HT-29 (cell line): ENCODE data around the gene BICRA. TPM values are rescaled to one million over a fixed set of nuclear protein-coding genes. Genes with fewer than 3 reads are reported as not detected.
"Not testable (repeated sequence)": the region's sequence is repeated elsewhere in the genome, so short reads cannot be mapped to it uniquely, and the experiment has no call there.

ENCODE experiments used
- DNase-seq: peaks from one replicate; pipeline ENCODE4 v3.0.0-alpha.2; 2015; ENCODE audit warnings: low spot score
- total RNA-seq: library from RNA; depleted of rRNA; stranded (reverse); fragments of >200 nt; shearing (Covaris generic); gene quantifications from 2 replicates; pipeline ENCODE4 v1.2.3, GENCODE V29; 2014

The BICRA gene
- total RNA-seq, 1 experiment from 2014 or later, result 5.2 TPM

DNA sequence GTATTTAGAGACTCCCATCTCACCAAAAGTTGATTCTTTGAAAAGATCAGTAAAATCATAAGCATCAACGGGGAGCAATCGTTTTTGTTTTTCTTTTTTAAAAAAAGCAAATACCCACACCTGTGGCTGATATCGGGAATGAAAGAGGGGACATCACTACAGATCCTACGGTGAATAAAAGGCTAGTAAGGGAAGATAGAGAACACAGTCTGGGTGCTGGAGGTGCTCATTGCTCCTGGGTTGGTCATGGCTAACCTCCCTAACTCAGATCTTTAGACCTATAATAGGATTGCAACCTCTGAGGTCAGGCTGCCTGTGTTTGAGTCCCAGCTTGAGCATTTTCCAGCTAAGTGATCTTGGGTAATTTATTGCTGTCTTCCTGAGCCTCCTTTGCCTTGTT lies 105.4 kb downstream of the BICRA start:
- DNase-seq, result no peak

DNA sequence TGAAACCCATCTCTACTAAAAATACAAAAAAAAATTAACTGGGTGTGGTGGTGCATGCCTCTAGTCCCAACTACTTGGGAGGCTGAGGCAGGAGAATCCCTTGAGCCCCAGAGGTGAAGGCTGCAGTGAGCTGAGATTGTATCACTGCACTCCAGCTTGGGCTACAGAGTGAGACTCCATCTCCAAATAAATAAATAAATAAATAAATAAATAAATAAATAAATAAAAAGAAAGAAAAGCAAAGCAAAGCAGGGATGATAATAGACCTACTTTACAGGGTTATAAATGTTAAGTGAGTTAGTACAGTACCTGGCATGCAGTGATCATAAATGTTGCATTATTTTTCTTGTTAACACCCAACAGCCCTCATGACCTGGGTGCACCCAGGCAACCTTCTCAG lies 105.9 kb downstream of the BICRA start:
- not testable (repeated sequence) for DNase-seq

DNA sequence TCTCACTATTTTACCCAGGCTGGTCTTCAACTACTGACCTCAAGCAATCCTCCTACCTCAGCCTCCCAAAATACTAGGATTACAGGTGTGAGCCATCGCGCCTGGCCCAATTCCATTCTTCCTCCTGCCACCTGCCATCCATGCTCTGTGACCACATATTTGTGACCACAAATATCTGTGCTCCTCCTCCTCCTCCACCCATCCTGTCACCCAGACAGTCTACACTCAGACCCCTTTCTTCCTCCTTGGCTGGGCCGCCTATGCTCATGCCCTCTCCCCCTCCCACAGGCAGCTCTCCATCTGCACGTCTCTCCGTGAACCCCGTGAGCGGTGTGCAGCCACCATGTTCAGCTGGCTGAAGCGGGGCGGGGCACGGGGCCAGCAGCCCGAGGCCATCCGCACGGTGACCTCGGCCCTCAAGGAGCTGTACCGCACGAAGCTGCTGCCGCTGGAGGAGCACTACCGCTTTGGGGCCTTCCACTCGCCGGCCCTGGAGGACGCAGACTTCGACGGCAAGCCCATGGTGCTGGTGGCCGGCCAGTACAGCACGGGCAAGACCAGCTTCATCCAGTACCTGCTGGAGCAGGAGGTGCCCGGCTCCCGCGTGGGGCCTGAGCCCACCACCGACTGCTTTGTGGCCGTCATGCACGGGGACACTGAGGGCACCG lies 107.5 kb downstream of the BICRA start:
- no peak for DNase-seq

DNA sequence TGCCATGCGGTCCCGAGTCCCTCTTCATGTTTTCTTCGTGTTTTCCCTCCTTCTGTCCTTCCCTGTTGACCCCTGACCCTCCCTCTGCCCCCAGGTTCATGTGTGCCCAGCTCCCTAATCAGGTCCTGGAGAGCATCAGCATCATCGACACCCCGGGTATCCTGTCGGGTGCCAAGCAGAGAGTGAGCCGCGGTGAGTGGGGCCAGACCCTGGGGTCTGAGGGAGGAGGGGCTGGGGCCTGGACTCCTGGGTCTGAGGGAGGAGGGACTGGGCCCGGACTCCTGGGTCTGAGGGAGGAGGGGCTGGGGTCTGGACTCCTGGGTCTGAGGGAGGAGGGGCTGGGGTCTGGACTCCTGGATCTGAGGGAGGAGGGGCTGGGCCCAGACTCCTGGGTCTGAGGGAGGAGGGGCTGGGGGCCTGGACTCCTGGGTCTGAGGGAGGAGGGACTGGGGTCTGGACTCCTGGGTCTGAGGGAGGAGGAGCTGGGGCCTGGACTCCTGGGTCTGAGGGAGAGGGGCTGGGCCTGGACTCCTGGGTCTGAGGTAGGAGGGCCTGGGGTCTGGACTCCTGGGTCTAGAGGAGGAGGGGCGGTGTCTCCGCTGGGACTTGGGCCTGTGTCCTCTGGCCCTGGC lies 109.6 kb downstream of the BICRA start:
- not testable (repeated sequence) for DNase-seq

DNA sequence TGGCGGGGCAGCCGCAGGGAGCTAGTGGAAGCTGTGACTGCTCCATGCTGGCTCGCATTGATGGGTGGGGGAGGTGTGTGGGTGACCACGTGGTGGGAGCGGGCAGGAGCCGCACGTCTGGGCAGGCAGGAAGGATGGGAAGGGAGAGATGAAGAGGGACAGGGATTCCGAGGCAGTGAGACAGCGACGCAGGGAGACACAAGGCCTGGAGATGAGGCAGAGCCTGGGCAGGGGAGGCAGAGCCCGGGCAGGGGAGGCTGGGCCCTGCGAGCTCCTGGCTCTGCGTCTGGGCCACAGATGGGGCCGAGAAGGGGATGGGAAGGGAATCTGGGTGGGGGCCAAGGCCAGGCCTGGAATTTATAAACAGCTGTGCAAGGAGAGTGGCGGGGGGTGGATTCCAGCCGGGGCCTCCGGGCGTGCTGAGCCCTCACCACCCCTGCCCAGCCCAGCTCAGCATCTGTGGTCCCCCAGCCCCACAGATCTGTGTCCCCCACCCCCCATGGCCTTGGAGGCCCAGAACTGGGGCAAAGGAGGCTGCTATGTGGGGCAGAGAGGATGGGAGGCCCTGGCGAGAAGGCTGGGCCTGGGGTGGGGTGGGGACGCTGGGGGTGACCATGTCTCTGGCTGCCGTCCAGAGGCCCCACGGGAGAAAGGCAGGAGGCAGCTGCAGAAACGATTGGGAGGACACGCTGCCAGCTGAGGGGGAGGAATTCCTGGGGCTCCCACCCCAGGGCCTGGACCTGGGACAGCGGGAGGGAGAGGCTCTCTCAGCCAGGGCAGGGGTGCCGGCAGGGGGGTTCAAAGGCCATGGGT lies 110.3 kb downstream of the BICRA start:
- DNase-seq, result peak; percentile 43

DNA sequence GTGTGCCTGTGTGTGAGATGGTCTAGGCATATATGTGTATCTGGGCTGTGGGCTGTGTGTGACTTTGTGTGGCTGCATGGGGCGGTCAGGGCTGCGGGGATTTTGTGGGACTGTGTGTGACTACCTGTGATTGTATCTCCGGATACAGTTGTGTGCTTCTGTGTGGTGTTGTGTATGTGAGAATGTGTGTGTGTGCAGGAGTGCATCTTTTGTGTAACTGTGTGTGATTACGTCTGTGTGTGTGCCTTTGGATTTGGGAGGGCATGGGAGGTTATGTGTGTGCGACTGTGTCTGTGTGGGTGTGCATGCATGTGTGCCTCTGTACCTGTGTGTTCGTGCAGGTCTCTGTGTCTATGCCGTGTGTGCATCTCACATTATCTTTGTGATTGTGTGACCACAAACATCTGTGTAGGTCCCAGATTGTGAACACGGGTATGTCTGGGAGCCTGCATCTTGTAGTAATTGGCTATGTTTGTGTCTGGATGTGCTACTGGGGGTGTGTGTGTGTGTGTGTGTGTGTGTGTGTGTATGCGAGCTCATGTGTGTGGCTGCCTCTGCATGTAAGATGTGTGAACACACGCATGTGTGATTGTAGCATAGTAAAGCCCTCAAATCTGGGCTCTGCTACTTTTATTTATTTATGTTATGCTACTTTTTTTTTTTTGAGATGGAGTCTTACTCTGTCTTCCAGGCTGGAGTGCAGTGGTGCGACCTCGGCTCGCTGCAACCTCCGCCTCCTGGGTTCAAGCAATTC lies 111.9 kb downstream of the BICRA start:
- DNase-seq, result no peak

DNA sequence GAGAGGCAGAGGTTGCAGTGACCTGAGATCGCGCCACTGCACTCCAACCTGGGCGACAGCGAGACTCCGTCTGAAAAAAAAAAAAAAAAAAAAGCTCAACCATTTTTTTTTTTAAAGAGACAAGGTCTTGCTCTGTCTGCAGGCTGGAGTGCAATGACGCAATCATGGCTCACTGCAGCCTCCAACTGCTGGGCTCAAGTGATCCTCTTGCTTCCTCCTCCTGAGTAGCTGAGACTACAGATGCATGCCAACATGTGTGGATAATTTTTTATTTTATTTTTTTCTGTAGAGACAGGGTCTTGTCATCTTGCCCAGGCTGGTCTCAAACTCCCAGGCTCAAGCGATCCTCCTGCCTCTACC lies 114.6 kb downstream of the BICRA start:
- peak; percentile 48 for DNase-seq

DNA sequence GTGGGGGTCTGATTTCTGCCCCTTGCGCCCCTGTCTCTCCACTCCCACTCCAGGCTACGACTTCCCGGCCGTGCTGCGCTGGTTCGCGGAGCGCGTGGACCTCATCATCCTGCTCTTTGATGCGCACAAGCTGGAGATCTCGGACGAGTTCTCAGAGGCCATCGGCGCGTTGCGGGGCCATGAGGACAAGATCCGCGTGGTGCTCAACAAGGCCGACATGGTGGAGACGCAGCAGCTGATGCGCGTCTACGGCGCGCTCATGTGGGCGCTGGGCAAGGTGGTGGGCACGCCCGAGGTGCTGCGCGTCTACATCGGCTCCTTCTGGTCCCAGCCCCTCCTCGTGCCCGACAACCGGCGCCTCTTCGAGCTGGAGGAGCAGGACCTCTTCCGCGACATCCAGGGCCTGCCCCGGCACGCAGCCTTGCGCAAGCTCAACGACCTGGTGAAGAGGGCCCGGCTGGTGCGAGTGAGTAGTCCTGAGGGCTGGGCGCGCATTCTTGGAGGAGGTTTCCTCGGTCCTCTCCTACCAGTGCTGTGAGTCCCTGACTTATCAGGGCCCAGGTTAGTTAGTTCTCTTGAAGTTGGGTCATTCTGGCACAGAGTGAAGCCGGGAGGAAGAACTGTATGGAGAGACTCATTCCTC lies 116.9 kb downstream of the BICRA start:
- DNase-seq, result no peak

DNA sequence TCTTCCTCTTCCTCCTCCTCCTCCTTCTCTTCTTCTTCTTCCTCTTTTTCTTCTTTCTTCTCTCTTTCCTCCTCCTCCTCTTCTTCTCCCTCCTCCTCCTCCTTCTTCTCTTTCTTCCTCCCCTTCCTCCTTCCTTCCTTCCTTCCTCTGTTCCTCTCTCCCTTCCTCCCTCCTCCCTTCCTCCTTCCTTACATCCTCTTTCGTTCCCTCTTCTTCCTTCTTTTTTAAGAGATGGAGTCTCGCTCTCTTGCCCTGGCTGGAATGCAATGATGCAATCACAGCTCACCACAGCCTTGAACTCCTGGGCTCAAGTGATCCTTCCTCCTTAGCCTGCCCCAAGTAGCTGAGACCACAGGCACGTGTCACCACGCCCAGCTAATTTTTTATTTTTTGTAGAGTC lies 117.5 kb downstream of the BICRA start:
- no peak for DNase-seq

DNA sequence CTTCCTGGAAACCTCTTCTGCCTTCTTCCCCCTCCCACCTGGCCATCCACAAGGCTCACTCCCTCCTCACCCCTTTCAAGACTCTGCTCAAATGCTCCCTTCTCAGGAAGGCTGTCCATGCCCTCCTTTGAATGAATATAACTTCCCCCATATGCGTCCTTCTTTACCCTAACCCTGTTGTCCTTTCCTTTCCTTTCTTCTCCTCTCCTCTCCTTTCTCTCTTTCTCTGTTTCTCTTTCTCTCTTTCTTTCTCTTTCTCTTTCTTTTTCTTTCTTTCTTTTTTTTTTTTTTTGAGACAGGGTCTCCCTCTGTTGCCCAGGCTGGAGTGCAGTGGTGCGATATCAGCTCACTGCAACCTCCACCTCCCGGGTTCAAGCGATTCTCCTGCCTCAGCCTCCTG lies 119.4 kb downstream of the BICRA start:
- not testable (repeated sequence) for DNase-seq

DNA sequence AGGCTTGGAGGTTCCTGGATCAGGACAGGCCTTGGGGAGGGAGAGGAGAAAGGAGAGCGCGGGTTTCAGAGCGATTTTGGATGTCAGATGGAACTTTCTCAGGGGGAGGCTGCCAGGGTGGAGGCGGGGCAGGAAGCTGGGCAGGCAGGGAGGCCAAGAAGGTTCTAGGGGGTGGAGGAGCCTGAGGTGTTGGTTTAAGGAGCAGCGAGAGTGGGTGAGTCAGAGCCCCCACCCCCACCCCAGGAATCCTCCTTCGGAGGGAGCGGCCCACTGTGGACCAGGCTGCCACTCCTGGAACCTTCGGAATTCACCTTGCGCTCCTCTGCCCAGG lies 120.5 kb downstream of the BICRA start:
- peak; percentile 97 for DNase-seq

DNA sequence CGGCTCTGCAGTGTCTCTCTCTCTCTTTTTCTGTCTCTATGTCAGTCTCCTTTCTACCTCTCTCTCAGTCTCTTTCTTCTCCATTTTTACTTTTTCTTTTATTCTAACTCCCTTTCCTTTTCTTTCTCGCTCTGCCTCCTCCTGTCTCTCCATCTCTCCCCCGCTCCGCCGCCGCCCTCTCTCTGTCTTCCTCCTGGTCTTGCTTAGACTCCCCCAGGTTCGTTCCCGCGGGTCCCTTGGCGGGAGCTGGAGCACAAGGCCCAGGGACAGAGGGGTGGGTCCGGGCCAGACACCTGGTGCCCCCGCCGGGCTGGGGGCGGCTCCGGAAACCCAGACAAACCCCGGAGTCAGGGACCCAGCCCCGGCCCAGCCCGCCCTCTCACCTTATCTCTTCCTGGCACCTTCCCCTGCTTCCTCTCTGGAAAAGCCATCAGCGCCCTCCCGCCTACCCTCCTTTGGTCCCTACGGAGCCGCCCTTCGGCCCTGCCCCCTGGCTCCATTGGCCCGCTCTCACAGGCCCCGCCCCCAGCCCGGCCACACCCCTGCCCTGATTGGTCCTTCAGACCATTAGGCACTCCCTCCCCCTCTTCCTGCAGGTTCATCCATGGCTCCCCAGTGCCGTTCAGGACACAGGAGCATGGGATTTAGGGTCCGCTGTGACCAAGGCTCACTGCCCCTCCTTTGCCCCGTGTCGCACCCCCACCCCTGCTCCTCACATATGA lies 121.0 kb downstream of the BICRA start:
- peak; percentile 98 for DNase-seq

DNA sequence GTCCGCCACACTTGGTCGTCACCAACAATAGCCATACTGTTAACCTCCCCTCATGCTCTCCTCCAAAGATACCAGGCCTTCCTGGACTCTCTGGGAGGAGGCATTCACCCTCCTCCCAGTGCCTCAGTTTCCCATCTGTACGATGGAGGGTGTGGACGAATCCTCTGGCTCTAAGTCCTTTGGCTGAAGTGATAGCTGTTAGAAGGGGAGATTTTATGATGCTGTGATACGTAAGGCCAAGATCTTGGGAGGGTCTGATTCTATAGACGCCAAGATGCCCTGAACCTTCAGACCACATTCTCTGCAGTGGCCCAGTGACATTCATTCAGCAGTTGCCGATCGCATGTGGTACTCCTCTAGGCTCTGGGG lies 121.6 kb downstream of the BICRA start:
- no peak for DNase-seq

DNA sequence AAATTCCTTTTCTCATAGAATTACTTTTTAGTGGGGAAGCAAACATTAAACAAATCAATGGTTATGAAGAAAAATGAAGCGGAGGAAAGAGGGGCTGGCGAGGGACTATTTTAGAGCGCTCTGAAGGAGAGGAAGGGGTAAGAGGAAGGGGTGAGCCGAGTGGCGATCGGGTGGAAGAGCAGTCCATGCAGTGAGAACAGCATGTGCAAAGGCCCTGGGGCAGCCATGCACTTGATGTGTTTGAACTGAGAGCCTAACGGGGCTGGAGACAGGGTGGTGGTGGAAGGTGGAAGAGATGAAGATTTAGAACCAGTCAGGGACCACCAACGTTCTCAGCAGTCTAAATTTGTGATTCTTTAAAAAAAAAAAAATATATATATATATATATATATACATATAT lies 122.0 kb downstream of the BICRA start:
- DNase-seq, result no peak

DNA sequence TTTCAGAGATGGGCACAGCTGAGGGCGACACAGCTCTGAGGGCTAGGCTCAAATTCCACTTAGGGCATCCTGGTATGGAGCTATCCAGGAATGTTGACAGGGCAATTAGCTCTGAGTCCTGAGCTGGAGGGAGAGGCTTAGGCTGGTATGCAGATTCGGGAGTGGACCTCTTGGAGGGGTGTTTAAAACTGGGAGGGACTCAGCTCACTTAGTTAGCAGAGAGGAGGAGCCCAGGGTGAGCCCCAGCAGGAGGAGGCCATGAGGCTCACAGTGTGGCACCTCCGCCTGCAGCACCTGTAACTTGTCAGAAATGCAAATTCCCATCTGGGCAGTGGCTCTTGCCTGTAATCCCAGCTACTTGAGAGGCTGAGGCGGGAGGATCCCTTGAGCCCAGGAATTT lies 126.2 kb downstream of the BICRA start:
- no peak for DNase-seq

DNA sequence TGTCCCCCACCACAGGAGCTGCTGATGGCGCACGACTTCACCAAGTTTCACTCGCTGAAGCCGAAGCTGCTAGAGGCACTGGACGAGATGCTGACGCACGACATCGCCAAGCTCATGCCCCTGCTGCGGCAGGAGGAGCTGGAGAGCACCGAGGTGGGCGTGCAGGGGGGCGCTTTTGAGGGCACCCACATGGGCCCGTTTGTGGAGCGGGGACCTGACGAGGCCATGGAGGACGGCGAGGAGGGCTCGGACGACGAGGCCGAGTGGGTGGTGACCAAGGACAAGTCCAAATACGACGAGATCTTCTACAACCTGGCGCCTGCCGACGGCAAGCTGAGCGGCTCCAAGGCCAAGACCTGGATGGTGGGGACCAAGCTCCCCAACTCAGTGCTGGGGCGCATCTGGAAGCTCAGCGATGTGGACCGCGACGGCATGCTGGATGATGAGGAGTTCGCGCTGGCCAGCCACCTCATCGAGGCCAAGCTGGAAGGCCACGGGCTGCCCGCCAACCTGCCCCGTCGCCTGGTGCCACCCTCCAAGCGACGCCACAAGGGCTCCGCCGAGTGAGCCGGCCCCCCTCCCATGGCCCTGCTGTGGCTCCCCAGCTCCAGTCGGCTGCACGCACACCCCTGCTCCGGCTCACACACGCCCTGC lies 132.1 kb downstream of the BICRA start:
- DNase-seq, result no peak

DNA sequence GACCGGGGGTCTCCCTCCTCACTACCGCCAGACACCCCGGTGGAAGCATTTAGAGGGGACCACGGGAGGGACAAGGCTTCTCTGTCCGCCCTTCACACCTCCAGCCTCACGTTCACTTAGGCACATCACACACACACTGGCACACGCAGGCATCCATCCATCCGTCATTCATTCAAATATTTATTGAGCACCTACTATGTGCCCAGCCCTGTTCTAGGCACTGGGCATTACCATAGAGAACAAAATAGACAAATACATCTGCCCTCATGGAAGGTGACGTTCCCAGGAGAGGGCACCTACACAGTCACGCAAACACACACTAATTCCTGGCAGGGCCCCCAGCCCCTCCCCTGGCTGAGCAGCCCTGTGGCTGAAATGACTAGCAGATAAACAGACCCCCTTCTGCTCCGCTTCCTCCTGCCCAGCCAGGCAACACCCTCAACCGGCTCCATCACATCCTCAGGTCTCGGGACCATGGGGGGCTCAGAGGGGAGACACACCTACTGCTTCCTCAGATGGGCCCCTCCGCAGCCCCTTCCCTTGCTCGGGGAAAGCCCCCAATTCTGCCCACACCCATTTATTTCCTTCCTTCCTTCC lies 132.7 kb downstream of the BICRA start:
- DNase-seq, result no peak

DNA sequence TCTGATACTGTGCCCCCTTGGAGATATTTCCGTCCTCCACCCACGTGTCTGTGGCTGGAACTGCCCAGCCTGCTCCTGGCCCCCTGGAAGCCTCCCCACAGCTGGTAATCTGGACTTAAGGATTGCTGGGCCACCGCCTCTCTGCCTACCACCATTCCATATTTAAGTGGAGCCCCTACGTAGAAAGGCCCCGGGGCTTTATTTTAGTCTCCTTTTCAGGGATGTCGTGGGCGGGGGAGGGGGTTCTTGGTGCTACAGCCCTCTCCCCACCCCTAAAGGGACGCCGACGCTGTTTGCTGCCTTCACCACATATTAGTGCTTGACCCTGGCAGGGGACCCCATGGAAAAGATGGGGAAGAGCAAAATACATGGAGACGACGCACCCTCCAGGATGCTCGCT lies 133.7 kb downstream of the BICRA start:
- DNase-seq, result no peak

DNA sequence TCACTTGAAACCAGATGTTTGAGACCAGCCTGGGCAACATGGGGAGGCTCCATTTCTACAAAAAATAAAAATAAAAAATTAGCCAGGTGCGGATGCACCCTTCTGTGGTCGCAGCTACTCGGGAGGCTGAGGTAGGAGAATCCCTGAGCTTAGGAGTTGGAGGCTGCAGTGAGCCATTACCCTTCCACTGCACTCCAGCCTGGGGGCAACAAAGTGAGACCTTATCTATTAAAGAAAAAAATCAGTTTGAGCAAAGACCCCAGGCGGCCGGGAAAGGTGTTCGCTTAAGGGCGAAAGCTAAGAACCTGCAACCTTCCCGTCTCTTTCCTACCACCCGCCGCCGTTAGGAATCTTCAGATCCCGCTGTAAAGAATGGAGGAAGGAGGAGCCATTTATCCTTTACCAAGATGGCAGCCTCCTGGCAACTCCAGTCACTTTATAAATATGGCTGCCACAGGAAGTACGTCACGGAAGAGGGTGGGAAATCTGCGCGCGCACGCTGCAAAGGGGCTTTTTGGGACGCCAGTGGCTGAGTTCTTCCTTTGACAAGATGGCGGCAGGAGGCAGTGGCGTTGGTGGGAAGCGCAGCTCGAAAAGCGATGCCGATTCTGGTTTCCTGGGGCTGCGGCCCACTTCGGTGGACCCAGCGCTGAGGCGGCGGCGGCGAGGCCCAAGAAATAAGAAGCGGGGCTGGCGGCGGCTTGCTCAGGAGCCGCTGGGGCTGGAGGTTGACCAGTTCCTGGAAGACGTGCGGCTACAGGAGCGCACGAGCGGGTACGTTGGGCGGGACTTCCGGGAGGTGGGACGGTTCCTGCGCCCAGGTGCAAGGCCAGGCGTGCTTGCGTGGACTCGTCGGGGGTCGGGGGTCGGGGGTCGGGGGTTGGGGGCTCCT lies 136.3 kb downstream of the BICRA start, which contains the start of gene NOP53:
Gene NOP53 (plus strand): TSS at position 537 of the 892 bp plus-strand sequence. CDS start 14 bp downstream, at position 551.
- peak; percentile 100 for DNase-seq
